SKM-1 treated with dmso at 0.1 percent for 144 hours (cell line): ENCODE data around the gene SPECC1.
A peak's percentile ranks its signal among the peaks of the same experiment; 100 is the strongest.
"Not testable (repeated sequence)": the region's sequence is repeated elsewhere in the genome, so short reads cannot be mapped to it uniquely, and the experiment has no call there.

Experiments used
- DNase-seq: peaks from one replicate; lab custom pipeline; 2025; ENCODE audit not compliant: unreplicated experiment; lab: John Stamatoyannopoulos, UW

Gene SPECC1

GRCh38 chr17:20009302-20010098, at the start of gene SPECC1:
TSS of gene SPECC1 (plus strand) at chr17:20009359. CDS start at chr17:20096652, 87,293 bp downstream.
- peak; percentile 59 for DNase-seq

- not testable (repeated sequence) for DNase-seq
Observed at GRCh38 chr17:19962954-19963353, 46.2 kb upstream of the SPECC1 start.

- DNase-seq = no peak
Observed at GRCh38 chr17:19973156-19973555, 36.0 kb upstream of the SPECC1 start.

- DNase-seq = no peak
Observed at GRCh38 chr17:19975601-19976000, 33.6 kb upstream of the SPECC1 start.

- DNase-seq = peak; percentile 79
Observed at GRCh38 chr17:19977293-19978208, 31.6 kb upstream of the SPECC1 start, which contains the start of gene AKAP10. TSS of gene AKAP10 (minus strand) at chr17:19977828. CDS start at chr17:19977679, 149 bp downstream.

GRCh38 chr17:19978209-19978802, 30.9 kb upstream of the SPECC1 start:
- DNase-seq = peak; percentile 81

GRCh38 chr17:19978805-19979211, 30.4 kb upstream of the SPECC1 start:
- peak; percentile 68 for DNase-seq

GRCh38 chr17:19979917-19980770, 29.0 kb upstream of the SPECC1 start:
- peak; percentile 55 for DNase-seq

- no peak for DNase-seq
Observed at GRCh38 chr17:19986941-19987861, 22.0 kb upstream of the SPECC1 start.

GRCh38 chr17:19987897-19988296, 21.3 kb upstream of the SPECC1 start:
- DNase-seq = no peak

- DNase-seq = no peak
Observed at GRCh38 chr17:19991252-19991885, 17.8 kb upstream of the SPECC1 start.

- DNase-seq = peak; percentile 78
Observed at GRCh38 chr17:19992803-19993713, 16.1 kb upstream of the SPECC1 start.

- DNase-seq = no peak
Observed at GRCh38 chr17:19996086-19996485, 13.1 kb upstream of the SPECC1 start.

GRCh38 chr17:19996502-19996901, 12.7 kb upstream of the SPECC1 start:
- DNase-seq = no peak

- DNase-seq = no peak
Observed at GRCh38 chr17:20008242-20009051, 712 bp upstream of the SPECC1 start.

- DNase-seq = no peak
Observed at GRCh38 chr17:20009052-20009301, 182 bp upstream of the SPECC1 start.
